Mononuclear cell (primary cell): ENCODE data around the gene ADAMTS10. TPM values are rescaled to one million over a fixed set of nuclear protein-coding genes. Genes with fewer than 3 reads are reported as not detected.
"Not testable (repeated sequence)": the region's sequence is repeated elsewhere in the genome, so short reads cannot be mapped to it uniquely, and the experiment has no call there.

Experiments used
- H3K27me3 ChIP-seq: 2 replicates; pipeline ENCODE4 v1.6.0; 2011; ENCODE audit warnings: low read length, control low read depth; ENCODE audit not compliant: insufficient read depth
- H3K4me1 ChIP-seq: 2 replicates; pipeline ENCODE4 v1.5.1; 2011; ENCODE audit warnings: mild to moderate bottlenecking, low read length, control low read depth; ENCODE audit not compliant: insufficient read depth
- H3K4me3 ChIP-seq: 2 replicates; pipeline ENCODE4 v1.5.1; 2011; ENCODE audit warnings: mild to moderate bottlenecking, low read length, moderate library complexity
- H3K9me3 ChIP-seq: 2 replicates; pipeline ENCODE4 v1.5.1; 2011; ENCODE audit warnings: low read depth, mild to moderate bottlenecking, control low read depth, low read length
- total RNA-seq: library from RNA; depleted of rRNA; stranded (reverse); fragments of >200 nt; gene quantifications from one replicate; pipeline ENCODE4 v1.2.3, GENCODE V29; 2012

The ADAMTS10 gene
- total RNA-seq, 1 donor, result 29.5 TPM

DNA sequence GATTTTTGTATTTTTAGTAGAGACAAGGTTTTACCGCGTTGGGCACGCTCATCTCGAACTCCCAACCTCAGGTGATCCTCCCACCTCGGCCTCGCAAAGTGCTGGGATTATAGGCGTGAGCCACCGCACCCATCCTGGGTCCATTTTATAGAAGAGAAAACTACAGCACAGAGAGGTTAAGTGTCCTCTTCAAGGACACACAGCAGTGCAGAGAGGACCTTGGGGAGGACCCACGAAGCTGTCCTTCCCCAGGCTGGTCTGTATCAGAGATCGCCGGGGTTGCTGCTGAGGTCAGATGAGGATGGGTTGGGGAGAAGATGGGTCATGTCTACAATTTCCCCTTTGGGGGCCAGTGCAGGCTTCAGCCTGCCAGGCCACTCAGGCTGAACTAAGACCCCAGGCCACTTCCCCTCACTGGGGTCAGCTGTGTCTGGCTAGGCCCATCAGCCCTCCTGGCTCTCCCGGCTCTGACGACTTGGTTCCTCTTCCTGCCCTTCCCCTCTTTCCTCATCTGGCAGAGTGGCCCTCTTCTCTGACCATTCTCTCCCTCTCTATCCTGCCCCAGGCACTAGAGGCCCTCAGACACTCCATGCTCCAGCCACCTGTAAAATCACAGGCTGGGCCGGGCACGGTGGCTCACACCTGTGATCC lies 42.9 kb downstream of the ADAMTS10 start:
- peaks cover 96% of the 10 kb centered on the region for H3K4me1 ChIP-seq
- no peak overlapping the region for H3K4me3 ChIP-seq
- no peaks in the 10 kb centered on the region for H3K27me3 ChIP-seq
- H3K9me3 ChIP-seq, result no peaks in the 10 kb centered on the region

DNA sequence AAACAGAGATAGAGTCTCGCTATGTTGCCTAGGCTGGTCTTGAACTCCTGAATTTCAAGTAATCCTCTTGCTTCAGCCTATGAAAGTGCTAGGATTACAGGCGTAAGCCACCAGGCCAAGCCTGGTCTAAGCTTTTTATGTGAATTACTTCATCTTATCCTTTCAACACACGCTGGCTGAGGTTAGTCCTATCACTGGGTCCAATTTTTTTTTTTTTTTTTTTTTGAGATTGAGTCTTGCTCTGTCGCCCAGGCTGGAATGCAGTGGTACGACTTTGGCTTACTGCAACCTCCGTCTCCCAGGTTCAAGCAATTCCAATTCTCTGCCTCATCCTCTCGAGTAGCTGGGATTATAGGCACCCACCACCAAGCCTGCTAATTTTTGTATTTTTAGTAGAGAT lies 43.7 kb downstream of the ADAMTS10 start:
- H3K4me1 ChIP-seq, result peaks cover 96% of the 10 kb centered on the region
- H3K27me3 ChIP-seq, result no peaks in the 10 kb centered on the region
- no peaks in the 10 kb centered on the region for H3K9me3 ChIP-seq
- H3K4me3 ChIP-seq, result no peak overlapping the region

DNA sequence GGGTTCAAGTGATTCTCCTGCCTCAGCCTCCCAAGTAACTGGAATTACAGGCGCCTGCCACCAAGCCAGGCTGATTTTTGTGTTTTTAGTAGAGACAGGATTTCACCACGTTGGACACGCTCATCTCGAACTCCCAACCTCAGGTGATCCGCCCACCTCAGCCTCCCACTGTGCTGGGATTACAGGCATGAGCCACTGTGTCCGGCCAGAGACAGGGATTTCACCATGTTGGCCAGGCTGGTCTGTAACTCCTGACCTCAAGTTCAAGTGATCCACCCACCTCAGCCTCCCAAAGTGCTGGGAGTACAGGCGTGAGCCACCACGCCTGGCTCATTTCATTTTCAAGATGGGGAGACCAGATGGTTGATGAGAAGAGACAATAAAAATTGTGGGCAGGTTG lies 45.6 kb downstream of the ADAMTS10 start:
- not testable (repeated sequence) for H3K27me3 ChIP-seq, H3K9me3 ChIP-seq, H3K4me3 ChIP-seq
- peaks cover 85% of the 10 kb centered on the region for H3K4me1 ChIP-seq

DNA sequence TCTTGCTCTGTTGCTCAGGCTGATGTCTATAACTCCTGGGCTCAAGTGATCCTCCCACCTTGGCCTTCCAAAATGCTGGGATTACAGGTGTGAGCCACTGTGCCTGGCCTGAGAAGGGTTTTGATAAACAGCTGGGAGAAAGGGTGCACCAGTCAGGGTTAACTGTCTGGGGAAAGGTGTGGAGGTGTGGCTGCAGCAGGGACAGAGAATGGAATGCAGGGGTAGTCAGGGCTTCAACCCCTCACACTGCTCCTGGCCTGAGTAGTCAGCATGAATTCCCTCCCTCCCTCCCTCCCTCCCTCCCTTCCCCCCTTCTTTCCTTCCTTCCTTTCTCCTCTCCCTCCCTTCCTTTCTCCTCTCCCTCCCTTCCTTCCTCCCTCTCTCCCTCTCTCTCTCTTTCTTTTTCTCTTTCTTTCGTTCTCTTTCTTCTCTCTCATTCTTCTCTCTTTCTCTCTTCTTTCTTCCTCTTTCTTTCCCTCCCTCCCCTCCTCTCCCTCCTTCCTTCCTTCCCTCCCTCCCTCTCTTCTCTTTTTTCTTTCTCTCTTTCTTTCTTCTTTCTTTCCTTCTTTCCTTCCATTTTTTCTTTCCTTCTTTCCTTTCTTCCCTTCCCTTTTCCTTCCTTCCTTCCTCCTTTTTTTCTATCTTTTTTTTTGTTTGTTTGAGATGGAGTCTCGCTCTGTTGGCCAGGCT lies 49.3 kb downstream of the ADAMTS10 start:
- no peak overlapping the region for H3K4me3 ChIP-seq
- no peaks in the 10 kb centered on the region for H3K27me3 ChIP-seq
- H3K4me1 ChIP-seq, result peaks cover 76% of the 10 kb centered on the region
- no peaks in the 10 kb centered on the region for H3K9me3 ChIP-seq

DNA sequence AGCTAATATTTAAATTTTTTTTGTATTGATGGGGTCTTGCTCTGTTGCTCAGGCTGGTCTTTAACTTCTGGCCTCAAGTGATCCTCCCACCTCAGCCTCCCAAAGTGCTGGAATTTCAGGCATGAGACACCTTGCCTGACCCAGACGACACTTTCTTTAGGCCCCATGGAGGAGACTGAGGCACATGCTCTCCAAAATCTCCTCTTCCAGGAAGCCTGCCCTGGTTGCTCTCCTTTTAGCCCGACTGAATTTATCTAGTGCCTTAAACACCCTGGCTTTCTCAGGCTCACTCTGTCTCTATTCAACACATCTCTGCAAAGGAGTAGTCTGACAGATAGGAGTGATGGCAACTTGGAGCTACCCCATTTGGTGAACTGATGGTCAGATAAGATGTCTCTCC lies 52.2 kb downstream of the ADAMTS10 start:
- Histone ChIP-seq H3K9me3 (no peaks in the 10 kb centered on the region), H3K27me3 (no peaks in the 10 kb centered on the region), H3K4me1 (peaks cover 48% of the 10 kb centered on the region), H3K4me3 (no peak overlapping the region)

DNA sequence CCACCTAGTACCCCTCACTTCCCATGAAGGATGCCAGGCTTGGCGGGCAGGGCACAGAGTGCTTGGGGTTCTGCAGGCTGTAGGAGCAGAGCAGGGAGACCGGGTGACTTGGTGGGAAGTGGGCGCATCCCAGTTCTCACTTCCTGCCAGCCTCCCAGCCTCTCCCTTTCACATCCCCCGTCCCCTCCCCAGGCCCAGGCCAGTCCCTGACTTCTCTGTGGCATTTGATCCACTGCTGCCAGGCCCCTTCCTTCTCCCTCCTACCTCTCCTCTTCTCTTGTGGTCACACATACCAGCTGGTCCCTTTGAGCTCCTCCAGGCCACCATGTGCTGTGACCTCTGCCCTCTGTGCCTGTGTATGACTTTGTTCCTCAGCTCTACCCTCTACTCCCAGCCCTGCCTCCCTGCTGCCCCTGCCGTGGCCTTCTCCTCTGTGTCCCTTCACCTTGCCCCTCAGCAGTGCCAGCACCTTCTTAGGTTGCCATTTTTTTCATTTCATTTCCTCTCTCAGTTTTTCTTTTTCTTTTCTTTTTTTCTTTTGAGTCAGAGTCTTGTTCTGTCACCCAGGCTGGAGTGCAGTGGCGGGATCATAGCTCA lies 52.8 kb downstream of the ADAMTS10 start:
- H3K9me3 ChIP-seq, result no peaks in the 10 kb centered on the region
- no peak overlapping the region for H3K4me3 ChIP-seq
- peaks cover 45% of the 10 kb centered on the region for H3K4me1 ChIP-seq
- H3K27me3 ChIP-seq, result no peaks in the 10 kb centered on the region

DNA sequence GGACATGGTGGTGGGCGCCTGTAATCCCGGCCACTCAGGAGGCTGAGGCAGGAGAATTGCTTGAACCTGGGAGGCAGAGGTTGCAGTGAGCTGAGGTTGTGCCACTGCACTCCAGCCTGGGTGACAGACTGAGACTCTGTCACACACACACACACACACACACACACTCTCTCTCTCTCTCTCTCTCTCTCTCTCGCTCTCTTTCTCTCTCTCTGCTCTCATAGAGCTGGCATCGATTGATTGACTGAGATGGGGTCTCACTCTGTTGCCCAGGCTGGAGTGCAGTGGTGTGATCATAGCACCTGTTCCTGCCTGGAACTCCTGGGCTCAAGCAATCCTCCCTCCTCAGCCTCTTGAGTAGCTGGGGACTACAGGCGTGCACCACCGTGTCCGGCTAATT lies 56.8 kb downstream of the ADAMTS10 start:
- not testable (repeated sequence) for H3K27me3 ChIP-seq, H3K4me3 ChIP-seq, H3K9me3 ChIP-seq
- peaks cover 18% of the 10 kb centered on the region for H3K4me1 ChIP-seq

DNA sequence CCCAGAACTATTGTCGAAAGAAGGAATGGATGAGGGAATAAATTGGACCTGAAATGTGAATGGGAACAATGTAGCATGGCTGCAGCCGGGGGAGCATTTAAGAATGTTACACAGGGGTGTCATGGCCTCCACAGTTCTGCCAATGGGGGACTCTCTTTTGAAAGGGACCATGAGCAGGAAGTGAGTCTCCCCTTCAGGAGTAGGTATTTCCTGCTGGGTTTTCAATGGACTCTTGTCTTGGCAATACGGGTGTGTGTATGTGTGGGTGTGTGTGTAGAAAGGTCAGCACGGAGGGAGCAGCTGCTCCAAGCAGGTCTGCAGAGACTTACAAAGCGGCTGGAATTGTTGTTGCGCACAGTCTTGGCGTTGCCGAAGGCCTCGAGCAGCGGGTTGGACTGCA lies 57.7 kb downstream of the ADAMTS10 start:
- H3K9me3 ChIP-seq, result no peaks in the 10 kb centered on the region
- peaks cover 9% of the 10 kb centered on the region for H3K4me1 ChIP-seq
- H3K4me3 ChIP-seq, result no peak overlapping the region
- H3K27me3 ChIP-seq, result no peaks in the 10 kb centered on the region

DNA sequence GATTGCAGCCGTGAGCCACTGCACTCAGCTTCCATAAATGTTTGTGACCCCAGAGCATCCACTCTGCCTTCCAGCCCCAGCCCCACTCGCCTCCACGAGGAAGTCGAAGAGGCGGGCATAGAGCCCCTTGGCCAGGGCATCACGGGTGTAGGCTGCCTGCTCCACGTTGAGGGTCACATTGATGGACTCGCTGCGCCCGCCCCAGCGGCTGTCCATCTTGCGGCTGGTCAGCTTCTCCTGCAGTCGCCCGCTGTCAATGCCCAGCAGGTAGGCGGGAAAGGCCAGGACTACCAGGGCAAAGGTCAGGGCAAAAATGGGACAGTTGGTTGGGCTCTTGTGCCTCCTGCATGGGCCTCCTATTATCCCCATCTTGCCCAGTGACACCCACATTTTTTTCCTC lies 60.4 kb downstream of the ADAMTS10 start:
- Histone ChIP-seq H3K27me3 (no peaks in the 10 kb centered on the region), H3K4me1 (no peaks in the 10 kb centered on the region), H3K4me3 (no peak overlapping the region)

DNA sequence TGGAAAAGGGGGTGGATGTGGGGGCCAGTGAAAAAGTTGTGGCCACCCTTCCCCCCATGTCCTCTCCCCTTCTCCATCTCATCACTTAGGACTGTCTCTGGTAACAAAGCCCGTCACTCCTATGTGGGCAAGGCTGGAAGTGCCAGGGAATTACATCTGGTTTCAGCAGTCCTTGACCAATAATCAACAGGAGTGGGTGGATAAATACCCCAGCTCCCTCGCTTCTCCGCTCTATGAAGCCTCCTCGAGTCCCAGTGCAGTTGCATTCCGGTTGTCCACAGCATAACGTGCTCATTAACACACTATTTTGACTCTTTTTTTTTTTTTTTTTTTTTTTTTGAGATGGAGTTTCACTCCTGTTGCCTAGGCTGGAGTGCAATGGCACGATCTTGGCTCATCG lies 64.8 kb downstream of the ADAMTS10 start:
- Histone ChIP-seq H3K27me3 (no peaks in the 10 kb centered on the region), H3K4me3 (no peak overlapping the region), H3K4me1 (peaks cover 11% of the 10 kb centered on the region), H3K9me3 (no peaks in the 10 kb centered on the region)

More for the DNA sequence above, 60.4 kb downstream of the ADAMTS10 start:
- no peaks in the 10 kb centered on the region for H3K9me3 ChIP-seq

DNA sequence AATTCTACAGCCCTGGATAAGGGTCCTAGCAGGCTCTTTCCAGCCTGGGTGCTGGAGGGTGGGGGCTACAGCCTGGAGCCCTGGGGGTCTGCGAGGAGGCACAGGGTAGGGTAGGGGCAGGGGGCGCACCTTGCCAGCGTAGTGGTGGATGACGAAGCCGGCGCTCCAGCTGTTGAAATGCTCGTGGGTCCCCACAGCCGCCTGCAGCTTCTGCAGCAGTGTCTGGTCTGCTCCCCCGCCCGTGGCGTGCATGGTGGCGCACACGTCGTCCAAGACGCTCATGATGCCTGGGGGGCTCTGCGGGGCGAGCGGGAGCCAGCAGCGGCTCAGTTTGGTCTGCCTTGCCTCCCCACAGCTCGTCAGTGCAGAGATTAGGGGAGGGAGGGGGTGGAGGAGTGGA lies 66.3 kb downstream of the ADAMTS10 start:
- Histone ChIP-seq H3K27me3 (no peaks in the 10 kb centered on the region), H3K4me3 (no peak overlapping the region), H3K9me3 (no peaks in the 10 kb centered on the region), H3K4me1 (peaks cover 14% of the 10 kb centered on the region)

DNA sequence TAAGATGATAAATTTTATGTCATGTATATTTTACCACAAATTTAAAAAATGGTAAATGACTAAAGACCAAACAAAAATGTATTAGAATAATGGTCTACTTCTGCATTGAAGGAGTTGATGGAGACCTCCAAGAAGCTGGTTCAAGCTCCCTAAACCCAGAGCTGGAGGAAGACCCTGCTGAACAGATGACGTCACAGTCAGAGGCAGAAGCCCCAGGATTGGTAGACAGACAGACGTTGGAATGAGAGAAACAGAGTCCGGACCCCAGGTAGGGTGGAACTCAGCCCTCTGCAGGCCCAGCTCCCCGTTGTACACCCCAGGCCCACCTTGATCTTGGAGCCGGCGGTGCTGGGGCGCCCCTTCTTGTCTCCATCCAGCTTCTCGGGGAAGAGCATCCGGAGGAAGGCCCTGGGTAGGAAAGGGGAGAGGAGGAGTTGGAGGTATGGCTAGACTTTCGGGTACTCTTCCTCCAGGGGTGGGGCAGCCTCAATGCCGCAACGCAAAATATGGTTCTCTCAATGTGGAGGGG lies 70.8 kb downstream of the ADAMTS10 start:
- H3K27me3 ChIP-seq, result no peaks in the 10 kb centered on the region

DNA sequence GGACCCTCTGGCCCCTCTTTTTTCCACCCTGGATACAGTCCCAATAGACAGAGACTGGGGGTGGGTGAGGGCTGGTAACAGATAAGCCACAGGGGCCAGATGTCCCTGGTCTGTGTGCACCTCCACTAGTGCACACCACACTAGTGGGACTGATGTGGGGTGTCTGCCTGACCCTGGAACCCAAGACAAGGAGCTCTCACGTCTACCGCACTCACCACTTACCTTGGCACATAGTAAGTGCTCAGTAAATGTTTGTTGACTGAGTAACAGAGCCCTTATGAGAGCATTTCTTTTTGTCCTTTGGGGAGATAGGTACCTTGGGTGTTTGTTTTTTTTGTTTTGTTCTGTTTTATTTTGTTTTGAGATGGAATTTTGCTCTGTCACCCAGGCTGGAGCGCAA lies 73.4 kb downstream of the ADAMTS10 start:
- Histone ChIP-seq H3K4me3 (no peak overlapping the region), H3K4me1 (peaks cover 14% of the 10 kb centered on the region), H3K27me3 (no peaks in the 10 kb centered on the region), H3K9me3 (no peaks in the 10 kb centered on the region)

More for the DNA sequence above, 70.8 kb downstream of the ADAMTS10 start:
- Histone ChIP-seq H3K4me3 (no peak overlapping the region), H3K4me1 (peaks cover 14% of the 10 kb centered on the region), H3K9me3 (no peaks in the 10 kb centered on the region)

DNA sequence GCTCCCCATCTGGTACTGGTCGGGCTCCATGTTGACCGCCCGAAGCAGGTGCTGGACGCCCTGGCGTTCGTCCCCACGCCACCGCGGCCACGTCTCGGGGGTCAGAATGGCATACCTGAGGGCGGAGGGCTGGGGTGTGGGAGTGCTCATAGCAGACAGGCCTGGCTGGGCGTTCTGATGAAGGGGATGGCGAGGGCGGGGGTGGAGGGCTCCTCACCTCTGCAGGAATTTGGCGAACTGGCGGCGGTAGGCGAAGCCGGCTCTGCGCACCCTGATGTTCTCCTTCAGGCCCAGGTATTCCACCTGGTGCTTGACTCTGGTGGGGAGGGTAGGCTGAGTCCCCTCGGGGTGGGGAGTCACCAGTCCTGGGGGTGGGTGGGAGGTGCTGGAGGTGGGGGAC lies 74.2 kb downstream of the ADAMTS10 start:
- Histone ChIP-seq H3K4me1 (peaks cover 8% of the 10 kb centered on the region), H3K27me3 (no peaks in the 10 kb centered on the region), H3K4me3 (no peak overlapping the region), H3K9me3 (no peaks in the 10 kb centered on the region)

DNA sequence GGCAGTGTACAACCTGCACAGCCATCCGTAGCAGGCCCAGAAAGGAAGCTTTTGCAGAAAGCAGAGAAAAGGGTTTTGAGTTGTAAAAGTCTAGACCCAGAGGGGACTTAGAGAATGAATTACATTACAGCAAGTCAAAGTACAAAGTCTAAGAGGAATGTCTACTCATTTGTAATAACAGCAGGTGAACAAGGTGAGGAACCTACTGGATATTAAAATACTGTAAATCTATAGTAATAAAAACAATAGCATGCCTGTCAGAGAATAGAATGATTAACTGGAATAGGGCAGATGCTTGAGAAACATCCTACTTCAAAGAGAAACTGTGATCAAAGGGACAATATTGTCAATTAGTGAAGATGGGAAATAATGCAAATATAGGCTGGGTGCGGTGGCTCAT lies 78.3 kb downstream of the ADAMTS10 start:
- H3K4me1 ChIP-seq, result no peaks in the 10 kb centered on the region
- no peak overlapping the region for H3K4me3 ChIP-seq
- no peaks in the 10 kb centered on the region for H3K27me3 ChIP-seq

More for the DNA sequence above, 78.3 kb downstream of the ADAMTS10 start:
- no peaks in the 10 kb centered on the region for H3K9me3 ChIP-seq
